Lower lobe of right lung (tissue), 2 donors: ENCODE results near the gene MACROD1. TPM values are rescaled to one million over a fixed set of nuclear protein-coding genes. Genes with fewer than 3 reads are reported as not detected.

Experiments used
- ATAC-seq, 2 donors: fragments of 200-7000 bp; cut with Tn5 transposase; one replicate each; pipeline ENCODE4 v1.9.1; 2020 to 2022; ENCODE audit warnings: mild to moderate bottlenecking in 2 of 2, moderate library complexity in 2 of 2
- DNase-seq: peaks from one replicate; pipeline ENCODE4 v3.0.0-alpha.2; 2020
- H3K27ac ChIP-seq: fragments of 200-600 bp; one replicate; pipeline ENCODE4 v1.8.0; 2022
- H3K27me3 ChIP-seq: fragments of 200-600 bp; one replicate; pipeline ENCODE4 v1.8.0; 2022; ENCODE audit warnings: low read depth
- H3K36me3 ChIP-seq: fragments of 200-600 bp; one replicate; pipeline ENCODE4 v1.8.0; 2022; ENCODE audit warnings: mild to moderate bottlenecking
- H3K4me1 ChIP-seq: fragments of 200-600 bp; one replicate; pipeline ENCODE4 v1.8.0; 2022
- H3K4me3 ChIP-seq: fragments of 200-600 bp; one replicate; pipeline ENCODE4 v1.8.0; 2022; ENCODE audit warnings: mild to moderate bottlenecking
- H3K9me3 ChIP-seq: fragments of 200-600 bp; one replicate; pipeline ENCODE4 v1.8.0; 2022
- intact Hi-C: fragments of 100-400 bp; cut with DNase I; formaldehyde crosslinking; loops from one replicate; pipeline ENCODE4 v1.11.0; 2022
- total RNA-seq: library from RNA; stranded (reverse); fragmentation: NEBNext Ultra II Directional; extraction: Animal tissue kit (Norgen Biotek cat#: 25700); gene quantifications from one replicate; pipeline ENCODE4 v1.2.1, GENCODE V29; 2021
- TF ChIP-seq, protein P1 (sequence below): fragments of 200-600 bp; IDR thresholded peaks from one replicate; pipeline ENCODE4 v1.8.0; 2022; ENCODE audit warnings: antibody characterized with exemption, mild to moderate bottlenecking
- donor health status: DM: no; HTN: yes; CAD: no; lungs with severe emphysema.

MACROD1 gene
- total RNA-seq, 1 donor from 2014 or later, result 15.0 TPM

DNA sequence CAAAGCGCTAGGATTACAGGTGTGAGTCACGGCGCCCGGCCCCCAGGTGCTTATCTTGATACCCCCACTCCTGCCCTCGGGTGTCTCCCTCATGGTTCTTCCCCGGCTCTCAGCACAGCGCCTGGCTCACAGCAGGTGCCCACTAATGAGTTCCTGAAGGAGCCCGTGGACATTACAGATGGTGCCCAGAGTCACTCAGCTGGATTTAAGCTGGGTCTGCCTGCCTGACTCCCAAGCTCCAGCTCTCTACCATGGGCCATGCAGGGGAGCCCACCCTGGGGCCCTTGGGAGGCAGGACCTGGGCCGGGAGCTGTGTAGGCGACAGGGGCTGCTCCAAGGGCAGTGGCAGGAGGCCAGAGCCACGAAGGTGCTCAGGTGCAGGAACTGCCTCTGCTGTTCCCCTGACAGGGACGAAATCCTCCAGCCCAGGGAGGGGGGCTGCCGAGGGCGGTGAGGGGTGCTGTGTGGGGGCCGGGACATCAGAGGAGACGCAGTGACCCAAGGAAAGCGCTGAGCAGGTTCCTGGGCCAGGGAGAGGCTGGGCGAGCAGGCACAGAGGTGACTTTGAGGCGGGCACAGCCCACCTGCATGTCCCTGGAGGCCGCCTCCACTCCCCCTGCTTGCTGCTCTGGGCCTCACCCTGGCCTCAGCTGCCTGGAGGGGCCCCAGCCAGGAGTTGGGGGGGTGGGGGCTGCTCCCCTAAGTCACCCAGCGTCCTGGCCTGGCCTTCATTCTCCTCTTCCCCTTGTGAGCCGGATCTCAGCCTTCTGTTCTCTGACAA, 144.7 kb downstream of the MACROD1 start:
- intact Hi-C loops, result no loop called here
- Histone ChIP-seq H3K27me3 (no peaks in the 10 kb centered on the region), H3K4me3 (no peak overlapping the region), H3K9me3 (no peaks in the 10 kb centered on the region), H3K27ac (no peak overlapping the region), H3K36me3 (no peaks in the 10 kb centered on the region), H3K4me1 (no peaks in the 10 kb centered on the region)
- DNase-seq, result no peak
- TF ChIP-seq, protein P1, sequence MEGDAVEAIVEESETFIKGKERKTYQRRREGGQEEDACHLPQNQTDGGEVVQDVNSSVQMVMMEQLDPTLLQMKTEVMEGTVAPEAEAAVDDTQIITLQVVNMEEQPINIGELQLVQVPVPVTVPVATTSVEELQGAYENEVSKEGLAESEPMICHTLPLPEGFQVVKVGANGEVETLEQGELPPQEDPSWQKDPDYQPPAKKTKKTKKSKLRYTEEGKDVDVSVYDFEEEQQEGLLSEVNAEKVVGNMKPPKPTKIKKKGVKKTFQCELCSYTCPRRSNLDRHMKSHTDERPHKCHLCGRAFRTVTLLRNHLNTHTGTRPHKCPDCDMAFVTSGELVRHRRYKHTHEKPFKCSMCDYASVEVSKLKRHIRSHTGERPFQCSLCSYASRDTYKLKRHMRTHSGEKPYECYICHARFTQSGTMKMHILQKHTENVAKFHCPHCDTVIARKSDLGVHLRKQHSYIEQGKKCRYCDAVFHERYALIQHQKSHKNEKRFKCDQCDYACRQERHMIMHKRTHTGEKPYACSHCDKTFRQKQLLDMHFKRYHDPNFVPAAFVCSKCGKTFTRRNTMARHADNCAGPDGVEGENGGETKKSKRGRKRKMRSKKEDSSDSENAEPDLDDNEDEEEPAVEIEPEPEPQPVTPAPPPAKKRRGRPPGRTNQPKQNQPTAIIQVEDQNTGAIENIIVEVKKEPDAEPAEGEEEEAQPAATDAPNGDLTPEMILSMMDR, result no peak
- no peak for ATAC-seq

DNA sequence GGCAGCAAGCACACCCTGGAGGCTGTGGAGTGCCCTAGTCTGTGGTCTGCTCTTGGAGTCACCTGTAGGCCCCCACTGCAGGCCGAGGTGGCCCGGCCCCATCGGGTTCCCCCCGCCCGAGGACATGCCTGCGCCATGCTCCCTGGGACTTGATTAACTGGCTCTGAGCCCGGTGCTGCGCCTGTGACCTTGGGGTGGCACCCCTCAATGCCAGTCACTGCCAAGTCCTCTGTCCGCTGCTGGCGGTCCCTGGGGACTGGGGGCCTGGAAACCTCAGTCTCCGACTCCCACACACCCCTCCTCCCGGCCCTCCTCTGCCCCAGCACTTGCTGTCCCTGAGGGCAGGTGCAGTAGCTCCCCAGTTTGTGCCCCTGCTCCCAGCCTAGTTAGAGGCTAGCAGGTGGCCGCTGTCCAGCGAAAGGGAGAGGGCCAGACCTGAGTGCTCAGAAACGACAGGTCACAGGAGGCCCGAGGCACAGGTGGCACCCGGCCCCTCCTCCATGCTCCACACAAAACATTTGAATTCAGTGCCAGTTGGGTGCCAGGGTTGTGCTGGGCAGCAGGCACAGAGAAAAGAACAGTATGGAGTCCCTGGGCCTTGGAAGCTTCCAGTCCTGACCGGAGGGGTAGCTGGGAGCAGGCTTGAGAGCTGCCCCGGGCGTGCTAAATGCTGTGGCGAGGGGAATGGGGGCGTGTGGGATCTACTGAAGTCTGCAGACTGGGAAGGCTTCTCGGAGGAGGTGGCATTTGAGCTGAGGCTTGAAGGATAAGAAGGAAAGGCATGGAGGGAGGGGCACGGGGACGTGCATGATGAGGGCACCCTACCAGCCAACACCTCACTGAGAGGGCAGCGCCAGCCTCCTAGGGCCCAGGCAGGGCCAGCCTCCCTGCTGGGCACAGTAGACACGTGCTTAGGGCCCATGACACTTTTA, 146.5 kb downstream of the MACROD1 start:
- Histone ChIP-seq H3K27me3 (no peaks in the 10 kb centered on the region), H3K9me3 (no peaks in the 10 kb centered on the region), H3K4me1 (no peaks in the 10 kb centered on the region), H3K4me3 (no peak overlapping the region), H3K27ac (no peak overlapping the region), H3K36me3 (no peaks in the 10 kb centered on the region)
- intact Hi-C loops, result no loop called here
- DNase-seq (no peak), ATAC-seq (peak in 1 of 2 donors; percentile 6)
- TF ChIP-seq, protein P1, result no peak

DNA sequence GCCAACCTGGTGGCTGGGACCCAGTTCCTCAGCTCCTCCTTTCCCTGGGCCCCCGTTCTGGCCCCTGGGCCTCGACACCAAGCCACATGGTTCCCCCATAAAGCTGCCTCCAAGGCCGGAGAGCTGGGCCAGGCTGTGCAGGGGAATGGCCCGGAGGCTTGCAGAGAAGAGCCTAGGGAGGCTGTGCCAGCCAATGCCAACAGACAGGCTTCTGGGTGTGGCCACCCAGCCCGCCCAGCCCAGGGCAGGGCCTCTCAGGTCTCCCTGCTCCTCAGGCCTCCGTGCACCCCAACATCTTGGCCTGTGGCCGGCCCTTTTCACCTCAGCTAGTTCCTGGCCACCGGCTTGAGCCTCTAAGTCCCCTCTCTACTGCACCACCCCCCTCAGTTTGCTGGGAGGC, 147.6 kb downstream of the MACROD1 start:
- TF ChIP-seq, protein P1, result no peak
- Histone ChIP-seq H3K27me3 (no peaks in the 10 kb centered on the region), H3K4me1 (no peaks in the 10 kb centered on the region), H3K27ac (no peak overlapping the region), H3K36me3 (no peaks in the 10 kb centered on the region), H3K9me3 (no peaks in the 10 kb centered on the region), H3K4me3 (no peak overlapping the region)
- ATAC-seq, result no peak
- intact Hi-C loops, result no loop called here
- no peak for DNase-seq

DNA sequence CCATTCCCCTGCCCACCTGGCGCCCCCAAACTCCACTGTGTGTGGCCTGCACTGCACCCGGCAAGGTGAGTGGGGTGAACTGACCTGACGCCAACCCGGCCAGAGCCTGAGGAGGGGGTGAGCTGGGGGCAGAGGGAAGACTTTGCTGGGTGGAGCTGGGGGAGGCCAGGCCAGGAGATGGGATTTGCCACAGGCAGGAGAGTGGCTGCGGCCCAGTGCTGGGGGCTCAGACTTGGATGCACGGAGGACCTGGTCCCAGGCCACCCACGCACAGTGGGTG, 148.0 kb downstream of the MACROD1 start:
- intact Hi-C loops, result no loop called here
- no peaks in the 10 kb centered on the region for H3K27me3 ChIP-seq
- H3K4me1 ChIP-seq, result no peaks in the 10 kb centered on the region
- H3K27ac ChIP-seq, result no peak overlapping the region
- no peaks in the 10 kb centered on the region for H3K9me3 ChIP-seq
- no peak for DNase-seq
- H3K36me3 ChIP-seq, result no peaks in the 10 kb centered on the region
- ATAC-seq, result peak in 1 of 2 donors; percentile 5
- TF ChIP-seq, protein P1, result no peak
- no peak overlapping the region for H3K4me3 ChIP-seq

DNA sequence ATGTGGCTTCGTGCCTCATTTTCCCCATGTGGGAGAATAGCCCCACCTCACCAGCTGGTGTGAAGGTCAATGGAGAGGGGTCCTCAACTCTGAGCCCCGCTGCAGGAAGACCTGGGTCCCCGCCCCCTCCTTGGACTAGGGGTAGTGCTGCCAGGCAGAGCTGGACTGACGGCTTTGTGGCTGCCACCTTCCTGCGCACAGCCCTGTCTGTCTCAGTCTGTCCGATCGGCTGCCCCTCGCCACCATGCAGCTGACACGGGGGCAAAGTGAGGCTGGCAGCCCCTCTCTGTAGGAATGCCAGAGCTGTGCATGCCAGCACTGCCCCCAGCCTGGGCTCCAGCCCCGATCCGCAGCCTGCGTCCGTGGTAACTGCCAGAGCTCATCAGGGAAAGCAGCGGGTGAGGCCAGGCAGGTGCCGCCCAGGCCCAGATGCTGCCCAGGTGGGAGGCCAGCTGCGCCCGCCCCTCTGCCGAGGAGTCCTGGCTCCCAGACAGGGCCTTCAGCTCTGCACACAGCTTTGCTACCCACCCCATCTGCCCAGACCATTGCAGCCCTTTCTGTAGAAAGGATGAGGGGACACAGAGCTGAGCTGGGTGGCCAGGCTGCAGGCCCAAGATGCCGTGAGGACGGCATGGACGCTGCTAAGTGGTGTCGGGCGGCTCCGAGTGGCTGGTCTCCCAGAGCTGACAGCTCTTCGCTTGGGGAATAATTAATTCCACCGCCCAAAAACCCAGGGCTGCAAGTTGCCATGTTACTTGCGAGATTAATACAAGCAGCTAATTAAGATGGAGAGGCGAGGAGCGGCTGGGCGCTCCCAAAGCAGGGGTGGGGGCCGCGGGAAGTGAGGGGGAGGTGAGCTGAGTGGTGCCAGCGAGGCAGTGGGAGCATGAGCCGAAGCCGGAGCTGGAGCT, 149.7 kb downstream of the MACROD1 start:
- Histone ChIP-seq H3K4me1 (no peaks in the 10 kb centered on the region), H3K27me3 (no peaks in the 10 kb centered on the region), H3K9me3 (no peaks in the 10 kb centered on the region), H3K27ac (no peak overlapping the region), H3K36me3 (no peaks in the 10 kb centered on the region), H3K4me3 (no peak overlapping the region)
- TF ChIP-seq, protein P1, result no peak
- DNase-seq, result no peak
- intact Hi-C loops, result no loop called here
- no peak for ATAC-seq
